Mucosa of rectum (tissue), 2 donors: ENCODE measurements around the gene TMEM144.

ENCODE experiments used
- H3K27ac ChIP-seq, 2 donors: one replicate each; pipeline ENCODE4 v1.7.0; 2013; ENCODE audit warnings: inconsistent platforms in 2 of 2, low read depth in 2 of 2, low read length in 2 of 2
- H3K27me3 ChIP-seq, 2 donors: one replicate each; pipeline ENCODE4 v1.7.0; 2013; ENCODE audit warnings: low read length in 2 of 2; ENCODE audit not compliant: control insufficient read depth in 2 of 2, insufficient read depth in 2 of 2
- H3K36me3 ChIP-seq, 2 donors: one replicate each; pipeline ENCODE4 v1.7.0; 2013; ENCODE audit warnings: low read length in 2 of 2; ENCODE audit not compliant: control insufficient read depth in 2 of 2, insufficient read depth in 2 of 2
- H3K4me1 ChIP-seq, 2 donors: one replicate each; pipeline ENCODE4 v1.7.0; 2013; ENCODE audit warnings: low read length in 2 of 2, mild to moderate bottlenecking in 1 of 2; ENCODE audit not compliant: control insufficient read depth in 2 of 2, insufficient read depth in 2 of 2
- H3K4me3 ChIP-seq, 2 donors: one replicate each; pipeline ENCODE4 v1.7.0; 2013; ENCODE audit warnings: low read length in 2 of 2
- H3K9ac ChIP-seq, 2 donors: one replicate each; pipeline ENCODE4 v1.7.0; 2013; ENCODE audit warnings: low read length in 2 of 2, low read depth in 1 of 2, mild to moderate bottlenecking in 1 of 2
- H3K9me3 ChIP-seq, 2 donors: one replicate each; pipeline ENCODE4 v1.7.0; 2013; ENCODE audit warnings: low read length in 2 of 2; ENCODE audit not compliant: control insufficient read depth in 2 of 2
- donor health status: healthy.
- donor health status: Normal muscosa, but diverticular disease.

Gene TMEM144

DNA sequence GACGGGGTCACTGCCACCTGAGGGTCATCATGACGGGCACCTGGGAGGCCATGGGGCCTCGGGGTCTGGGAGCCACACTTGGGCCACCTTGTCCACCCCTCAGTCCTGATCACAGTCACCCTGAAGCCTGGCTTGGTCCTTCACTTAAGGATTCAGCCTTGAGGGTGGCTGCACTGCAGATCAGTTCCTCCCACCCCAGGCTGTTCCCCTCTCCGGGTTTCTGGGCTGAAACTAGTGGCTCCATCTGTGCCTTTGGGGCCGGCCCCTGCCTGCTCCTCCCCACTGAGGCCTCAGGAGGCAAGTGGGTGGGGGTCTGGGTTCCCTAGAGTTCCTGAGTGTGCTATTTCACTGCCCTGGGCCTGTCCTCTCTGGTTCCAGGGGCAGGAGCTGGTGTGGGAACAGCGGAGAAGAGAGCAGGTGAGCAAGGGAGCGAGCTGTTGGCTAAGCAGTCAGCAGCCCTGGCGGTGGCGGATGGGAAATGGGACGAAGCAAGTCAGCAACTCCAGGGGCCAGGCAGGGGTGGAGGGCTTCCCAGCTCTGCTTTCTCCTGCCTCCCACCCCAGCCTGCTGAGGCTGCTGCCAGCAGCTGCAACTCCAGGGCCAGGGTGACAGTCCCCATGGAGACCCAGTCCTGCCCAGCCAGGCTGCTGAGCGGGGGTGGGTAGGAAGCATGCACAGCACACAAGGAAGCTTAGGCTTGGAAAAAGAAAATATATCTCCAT lies 81.2 kb downstream of the TMEM144 start:
- Histone ChIP-seq H3K27ac (no peak overlapping the region), H3K4me1 (no peaks in the 10 kb centered on the region), H3K9me3 (no peaks in the 10 kb centered on the region), H3K36me3 (no peaks in the 10 kb centered on the region), H3K9ac (no peak overlapping the region), H3K4me3 (no peak overlapping the region), H3K27me3 (no peaks in the 10 kb centered on the region)

DNA sequence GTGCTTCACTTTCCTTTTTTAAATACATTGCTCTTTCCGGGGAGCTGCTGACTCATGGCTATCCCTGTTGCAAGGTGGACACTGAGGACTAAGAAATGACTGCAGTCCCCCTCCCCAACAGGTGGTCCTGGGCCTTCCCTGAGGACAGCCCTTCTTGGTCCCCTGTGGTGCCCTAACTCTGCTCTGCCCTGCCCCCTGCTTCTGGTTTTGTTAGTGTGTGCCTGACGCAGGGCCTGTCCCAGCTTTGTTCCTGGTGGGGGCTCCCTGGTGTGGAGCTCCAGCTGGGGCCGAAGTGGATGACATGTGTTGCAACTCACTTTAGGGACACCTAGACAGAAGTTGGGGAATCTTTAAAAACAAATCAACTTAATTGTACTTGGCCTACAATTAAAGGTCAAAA lies 81.9 kb downstream of the TMEM144 start:
- H3K4me3 ChIP-seq = no peak overlapping the region
- H3K4me1 ChIP-seq = no peaks in the 10 kb centered on the region
- H3K27ac ChIP-seq = no peak overlapping the region
- H3K9ac ChIP-seq = no peak overlapping the region
- no peaks in the 10 kb centered on the region for H3K9me3 ChIP-seq
- no peaks in the 10 kb centered on the region for H3K27me3 ChIP-seq
- H3K36me3 ChIP-seq = no peaks in the 10 kb centered on the region

GRCh38 chr4:158295053-158295452 lies 84.8 kb downstream of the TMEM144 start:
- Histone ChIP-seq H3K27me3 (no peaks in the 10 kb centered on the region), H3K4me1 (no peaks in the 10 kb centered on the region), H3K36me3 (no peaks in the 10 kb centered on the region), H3K9me3 (no peaks in the 10 kb centered on the region), H3K9ac (no peak overlapping the region), H3K27ac (no peak overlapping the region), H3K4me3 (no peak overlapping the region)

GRCh38 chr4:158297866-158298265 lies 87.6 kb downstream of the TMEM144 start:
- H3K9ac ChIP-seq = no peak overlapping the region
- H3K36me3 ChIP-seq = no peaks in the 10 kb centered on the region
- no peak overlapping the region for H3K27ac ChIP-seq
- H3K27me3 ChIP-seq = no peaks in the 10 kb centered on the region
- H3K9me3 ChIP-seq = no peaks in the 10 kb centered on the region
- no peaks in the 10 kb centered on the region for H3K4me1 ChIP-seq
- H3K4me3 ChIP-seq = no peak overlapping the region

DNA sequence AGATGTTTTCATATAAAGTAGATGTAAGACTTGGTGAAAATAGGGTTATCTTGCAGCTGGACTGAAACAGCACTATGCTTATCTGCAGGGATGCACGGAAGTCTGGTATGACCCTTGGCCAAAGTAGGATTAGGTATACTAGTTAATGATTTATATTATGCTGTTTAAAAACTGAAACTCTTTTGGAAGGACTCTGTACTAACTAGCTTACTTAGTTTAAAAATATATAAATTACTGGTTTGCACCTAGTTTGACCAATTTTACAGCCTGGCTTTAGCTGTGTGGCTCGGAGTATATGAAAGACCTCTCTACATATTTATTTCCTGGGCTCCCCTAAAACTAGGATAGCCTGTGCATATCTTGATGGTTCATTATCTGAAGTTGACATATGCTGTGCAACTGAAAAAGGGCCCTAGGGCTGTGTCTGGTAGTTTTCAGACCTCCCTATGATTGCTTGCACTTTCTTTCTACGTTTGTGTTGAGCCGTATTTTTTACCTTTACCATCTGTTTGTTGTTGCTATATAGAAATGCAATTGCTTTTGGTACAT lies 89.2 kb downstream of the TMEM144 start:
- H3K9me3 ChIP-seq = no peaks in the 10 kb centered on the region
- no peak overlapping the region for H3K9ac ChIP-seq
- no peak overlapping the region for H3K27ac ChIP-seq
- no peaks in the 10 kb centered on the region for H3K27me3 ChIP-seq
- H3K36me3 ChIP-seq = no peaks in the 10 kb centered on the region
- H3K4me1 ChIP-seq = no peaks in the 10 kb centered on the region
- H3K4me3 ChIP-seq = no peak overlapping the region

DNA sequence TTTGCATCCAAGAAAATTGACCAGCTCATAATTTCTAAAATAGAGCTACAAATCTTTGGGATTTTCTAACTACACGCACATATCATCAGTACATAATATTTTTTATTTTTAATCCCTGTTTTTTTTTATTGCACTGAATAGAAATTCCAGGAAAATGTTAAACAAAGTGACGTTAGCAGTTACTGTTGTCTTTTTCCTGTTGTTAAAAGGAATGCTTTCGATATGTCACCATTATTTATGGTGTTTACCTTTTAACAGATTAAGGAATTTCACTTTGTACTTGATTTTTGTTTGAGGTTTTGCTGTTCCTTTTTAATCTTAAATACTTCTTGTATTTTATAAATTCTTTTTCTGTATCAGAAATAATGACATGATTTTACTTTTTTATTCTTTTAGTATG lies 89.7 kb downstream of the TMEM144 start:
- Histone ChIP-seq H3K9me3 (no peaks in the 10 kb centered on the region), H3K4me1 (no peaks in the 10 kb centered on the region), H3K36me3 (no peaks in the 10 kb centered on the region), H3K27me3 (no peaks in the 10 kb centered on the region), H3K9ac (no peak overlapping the region), H3K4me3 (no peak overlapping the region), H3K27ac (no peak overlapping the region)

DNA sequence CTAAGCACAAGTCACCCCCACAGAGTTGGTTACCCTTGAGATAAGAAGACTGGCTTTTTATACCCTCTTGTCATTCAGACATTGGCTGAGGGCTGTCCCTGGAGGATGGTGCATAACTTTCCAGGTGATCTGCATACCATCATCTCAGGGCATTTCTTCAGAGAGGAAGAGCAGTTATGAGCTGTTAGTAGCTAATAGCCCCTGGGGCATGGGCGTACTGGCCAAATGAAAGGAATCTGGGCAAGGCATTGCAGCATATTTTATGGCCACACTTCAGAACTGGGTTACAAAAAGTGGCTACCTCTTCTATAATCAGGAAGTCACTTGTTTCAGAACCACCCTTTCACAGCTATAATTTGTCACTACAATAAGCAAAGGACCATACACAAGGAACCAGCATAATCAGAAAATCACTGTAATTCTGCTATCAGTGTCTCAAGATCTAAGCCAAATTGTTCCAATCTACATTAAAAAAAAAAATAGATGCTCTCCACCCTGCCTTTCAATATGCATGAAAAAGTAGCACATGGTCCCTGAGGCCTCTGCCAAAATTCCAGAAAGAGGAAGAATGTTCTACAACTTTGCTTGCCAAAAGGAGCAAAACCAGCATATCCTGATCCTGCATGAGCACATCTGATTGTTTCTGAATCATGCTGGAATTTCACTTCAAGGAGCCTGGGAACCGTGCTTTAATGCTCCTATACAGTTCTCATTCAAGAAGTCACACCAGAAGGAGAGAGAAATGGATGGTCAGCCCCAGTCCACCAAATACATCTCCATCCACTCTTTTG lies 92.0 kb downstream of the TMEM144 start:
- Histone ChIP-seq H3K4me3 (no peak overlapping the region), H3K9ac (no peak overlapping the region), H3K36me3 (no peaks in the 10 kb centered on the region), H3K4me1 (no peaks in the 10 kb centered on the region), H3K27ac (no peak overlapping the region), H3K27me3 (no peaks in the 10 kb centered on the region), H3K9me3 (no peaks in the 10 kb centered on the region)

DNA sequence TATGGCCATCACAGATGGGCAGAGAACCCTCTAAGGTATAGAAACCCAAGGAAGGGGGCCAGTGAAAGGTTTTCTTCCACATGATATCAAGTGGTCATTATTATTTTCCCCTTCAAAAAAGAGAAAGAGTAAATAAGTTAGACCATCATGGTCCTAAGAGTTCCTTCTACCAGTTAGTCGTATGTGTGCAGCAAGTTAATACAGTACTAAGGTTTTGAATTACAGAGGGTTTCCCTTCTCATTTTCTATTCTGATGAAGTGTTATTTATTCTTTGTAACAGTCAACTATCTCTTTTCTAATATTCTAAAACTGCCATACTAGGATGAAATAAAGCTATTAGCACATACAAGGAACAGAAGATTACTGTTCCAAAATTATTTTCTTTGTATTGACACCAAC lies 94.4 kb downstream of the TMEM144 start:
- H3K9me3 ChIP-seq = no peaks in the 10 kb centered on the region
- H3K9ac ChIP-seq = no peak overlapping the region
- H3K27me3 ChIP-seq = no peaks in the 10 kb centered on the region
- no peaks in the 10 kb centered on the region for H3K4me1 ChIP-seq
- no peak overlapping the region for H3K27ac ChIP-seq
- H3K4me3 ChIP-seq = no peak overlapping the region
- no peaks in the 10 kb centered on the region for H3K36me3 ChIP-seq
